Suppressor macrophage (primary cell): ENCODE measurements around the gene TRAF4.

Experiments
- DNase-seq, 4 experiments: peaks; one replicate each; pipeline ENCODE4 v3.0.0-alpha.2; 2020 to 2022
- total RNA-seq, 17 experiments: gene quantifications; one replicate each; lab custom pipeline; 2026; ENCODE audit warnings: mixed read lengths in 6 of 17, inconsistent platforms in 3 of 17; lab: John Stamatoyannopoulos, UW

TRAF4 gene, protein sequence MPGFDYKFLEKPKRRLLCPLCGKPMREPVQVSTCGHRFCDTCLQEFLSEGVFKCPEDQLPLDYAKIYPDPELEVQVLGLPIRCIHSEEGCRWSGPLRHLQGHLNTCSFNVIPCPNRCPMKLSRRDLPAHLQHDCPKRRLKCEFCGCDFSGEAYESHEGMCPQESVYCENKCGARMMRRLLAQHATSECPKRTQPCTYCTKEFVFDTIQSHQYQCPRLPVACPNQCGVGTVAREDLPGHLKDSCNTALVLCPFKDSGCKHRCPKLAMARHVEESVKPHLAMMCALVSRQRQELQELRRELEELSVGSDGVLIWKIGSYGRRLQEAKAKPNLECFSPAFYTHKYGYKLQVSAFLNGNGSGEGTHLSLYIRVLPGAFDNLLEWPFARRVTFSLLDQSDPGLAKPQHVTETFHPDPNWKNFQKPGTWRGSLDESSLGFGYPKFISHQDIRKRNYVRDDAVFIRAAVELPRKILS
- total RNA-seq = 3.7 to 17.7 (median 7.4) reads per million in 17 experiments

DNA sequence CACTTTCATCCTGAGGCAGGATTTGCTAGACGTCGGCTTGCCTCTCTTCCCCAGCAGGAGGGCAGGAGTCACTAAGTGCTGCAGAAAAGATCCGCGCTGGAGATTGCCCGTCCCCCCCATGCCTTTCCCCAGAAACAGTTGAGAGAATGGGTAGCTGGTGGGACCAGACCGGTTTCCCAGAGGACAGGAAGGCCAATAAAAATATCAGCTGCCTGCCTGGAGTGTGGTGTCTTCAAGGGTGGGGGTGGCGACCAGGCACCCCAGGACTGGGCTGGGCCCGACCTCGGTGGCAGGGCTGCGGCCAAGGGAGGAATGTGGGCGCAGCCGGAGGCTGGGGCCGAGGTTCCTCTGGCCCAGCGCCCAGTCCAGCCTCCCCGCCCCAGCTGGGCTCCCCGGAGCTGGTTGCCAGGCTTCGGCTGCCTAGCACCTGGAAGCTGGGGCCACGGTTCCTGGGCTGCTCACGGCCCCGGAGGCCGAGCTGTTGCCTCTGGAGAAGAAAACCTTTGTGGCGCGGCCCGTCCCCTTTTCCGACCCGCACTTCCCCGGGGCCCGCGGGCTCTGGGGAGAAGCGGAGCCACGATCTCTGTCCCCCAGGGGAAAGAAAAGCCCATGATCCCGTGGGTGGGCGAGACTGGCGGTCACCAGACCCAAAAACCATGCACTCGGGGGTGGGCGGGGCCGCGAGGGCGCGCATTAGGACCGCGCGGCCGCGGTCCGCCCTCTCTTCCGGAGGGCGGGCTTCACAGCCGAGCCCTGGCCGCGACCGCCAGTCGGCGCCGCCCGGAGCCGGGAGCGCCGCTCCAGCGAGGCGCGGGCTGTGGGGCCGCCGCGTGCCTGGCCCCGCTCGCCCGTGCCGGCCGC lies at the start of gene TRAF4:
Gene TRAF4, plus strand, starts transcription at position 769 of the 861 bp plus-strand sequence. CDS start 102 bp downstream, outside the sequence.
- peak; percentile 93 to 97 (median 94) for DNase-seq

DNA sequence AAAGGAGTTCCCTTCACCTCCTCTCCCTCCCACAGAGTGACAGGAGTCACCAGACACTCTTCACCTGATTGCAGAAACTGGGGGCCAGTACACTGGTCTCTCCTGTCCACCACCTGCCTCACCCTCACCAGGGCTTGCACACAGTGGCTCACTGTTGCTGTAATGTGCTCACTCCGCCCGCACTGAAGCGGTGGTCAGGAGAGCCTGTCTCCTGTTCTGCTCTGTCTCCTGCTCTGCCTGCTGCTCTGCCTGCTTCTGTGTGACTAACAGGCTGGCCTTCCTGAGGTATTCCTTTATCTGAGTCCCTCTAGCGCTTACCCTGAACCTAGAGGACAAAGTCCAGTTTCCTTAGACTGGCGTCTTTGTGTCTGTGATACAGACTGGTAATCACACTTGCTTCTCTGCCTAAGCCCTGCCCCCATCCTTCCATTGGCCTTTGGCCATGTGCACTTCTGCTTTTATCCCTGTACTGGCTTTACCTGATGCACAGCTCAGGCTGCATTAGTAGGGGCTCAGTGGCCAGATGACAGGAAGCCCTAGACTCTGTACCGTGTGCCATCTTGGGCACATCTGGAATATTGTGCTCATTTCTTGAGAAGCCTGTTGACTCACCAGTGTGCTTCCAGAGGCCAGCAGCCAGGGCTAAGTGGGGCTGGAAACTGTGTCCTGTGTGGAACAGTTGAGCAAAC lies 45.4 kb upstream of the TRAF4 start:
- DNase-seq = no peak

DNA sequence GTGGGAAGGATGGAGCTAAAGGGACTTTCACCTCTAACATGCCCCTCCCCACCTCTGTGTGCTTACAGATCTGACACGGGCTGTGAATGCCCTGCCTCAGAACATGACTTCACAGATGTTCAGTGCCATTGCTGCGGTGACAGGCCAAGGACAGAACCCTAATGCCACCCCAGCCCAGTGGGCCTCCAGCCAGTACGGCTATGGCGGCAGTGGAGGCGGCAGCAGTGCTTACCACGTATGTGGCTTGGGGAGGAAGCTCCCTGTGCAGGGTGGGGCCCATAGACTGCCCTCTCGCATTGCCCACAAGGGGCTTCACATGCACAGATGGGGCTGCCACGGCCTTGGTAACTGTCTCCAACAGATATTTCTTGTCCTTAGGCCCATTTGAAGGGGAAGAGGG lies 43.5 kb upstream of the TRAF4 start:
- no peak for DNase-seq

DNA sequence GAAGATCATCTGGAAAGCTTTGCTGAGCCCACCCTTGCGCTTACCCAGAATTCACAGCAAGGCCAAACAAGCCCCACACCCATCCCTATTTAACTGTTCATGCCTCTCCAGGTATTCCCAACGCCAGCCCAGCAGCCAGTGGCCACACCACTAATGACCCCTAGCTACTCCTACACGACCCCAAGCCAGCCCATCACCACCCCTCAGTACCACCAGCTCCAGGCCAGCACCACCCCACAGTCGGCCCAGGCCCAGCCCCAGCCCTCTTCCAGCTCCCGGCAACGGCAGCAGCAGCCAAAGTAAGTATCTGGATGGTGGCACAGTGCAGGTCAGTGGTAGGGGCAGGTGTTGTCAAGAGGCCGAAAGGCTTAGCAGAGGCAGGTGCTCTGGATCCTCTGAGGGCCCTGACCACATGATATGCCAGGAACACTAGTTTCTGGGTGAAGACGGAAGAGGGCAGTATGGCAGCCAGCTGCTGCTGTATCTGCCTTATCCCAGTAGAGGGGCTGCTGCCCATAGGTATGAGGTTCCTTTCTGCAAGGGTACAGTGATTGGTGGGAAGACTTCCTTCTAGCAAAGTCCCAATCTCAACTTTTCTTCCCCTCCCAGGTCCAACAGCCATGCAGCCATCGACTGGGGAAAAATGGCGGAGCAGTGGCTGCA lies 42.9 kb upstream of the TRAF4 start:
- no peak for DNase-seq

DNA sequence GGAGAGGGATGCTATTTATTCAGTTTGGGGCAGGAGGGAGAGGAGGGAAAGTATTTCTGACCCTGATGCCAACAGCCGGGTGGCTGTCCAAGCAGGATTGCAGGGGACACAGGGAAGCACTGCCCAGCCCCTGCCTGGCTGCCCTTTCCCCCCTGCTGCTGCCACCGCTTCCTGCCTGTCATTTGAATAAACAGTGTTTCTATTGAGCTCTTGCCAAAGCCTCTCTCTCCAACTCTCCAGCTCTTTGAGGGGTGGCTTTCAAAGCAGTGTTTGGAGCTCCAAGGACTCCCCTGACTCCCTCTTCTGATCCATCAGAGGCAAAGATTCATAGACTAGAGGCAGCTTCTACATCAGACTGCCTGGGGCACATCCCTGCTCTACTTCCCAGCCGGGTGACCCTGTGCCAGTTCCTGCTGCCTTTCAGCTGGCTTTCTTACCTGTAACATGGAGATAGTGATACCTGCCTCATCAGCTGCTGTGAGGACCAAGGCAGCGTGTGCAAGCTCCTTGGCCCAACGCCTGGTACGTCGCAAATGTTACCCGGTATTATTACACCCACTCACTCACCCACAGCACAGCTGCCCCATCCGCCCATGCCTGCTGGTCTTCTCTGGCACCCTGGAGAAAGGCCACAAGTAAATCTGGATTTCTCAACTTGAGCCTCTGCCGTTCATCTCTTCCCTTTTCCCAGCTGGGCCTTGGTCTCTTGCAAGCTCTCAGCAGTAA lies 41.6 kb upstream of the TRAF4 start:
- no peak for DNase-seq

DNA sequence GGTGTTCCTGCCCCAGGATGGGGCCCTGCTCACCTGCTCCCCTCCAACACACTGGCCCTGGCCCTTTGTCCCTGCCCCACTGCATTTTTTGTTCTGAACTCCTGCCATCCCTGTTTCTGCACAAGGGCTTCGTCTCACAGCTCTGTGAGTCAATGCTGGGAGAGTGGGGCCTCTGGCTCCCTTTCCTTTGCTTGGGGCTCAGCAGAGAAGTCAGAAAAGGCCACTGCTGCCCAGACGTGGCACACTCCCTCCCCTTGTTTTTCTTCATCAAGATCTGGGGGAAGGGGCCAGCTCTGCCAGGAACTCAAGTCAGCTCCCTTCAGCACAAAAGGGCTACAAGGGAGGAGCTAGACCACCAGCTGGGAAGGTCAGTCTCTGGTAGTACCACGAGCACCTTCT lies 41.1 kb upstream of the TRAF4 start:
- no peak for DNase-seq

DNA sequence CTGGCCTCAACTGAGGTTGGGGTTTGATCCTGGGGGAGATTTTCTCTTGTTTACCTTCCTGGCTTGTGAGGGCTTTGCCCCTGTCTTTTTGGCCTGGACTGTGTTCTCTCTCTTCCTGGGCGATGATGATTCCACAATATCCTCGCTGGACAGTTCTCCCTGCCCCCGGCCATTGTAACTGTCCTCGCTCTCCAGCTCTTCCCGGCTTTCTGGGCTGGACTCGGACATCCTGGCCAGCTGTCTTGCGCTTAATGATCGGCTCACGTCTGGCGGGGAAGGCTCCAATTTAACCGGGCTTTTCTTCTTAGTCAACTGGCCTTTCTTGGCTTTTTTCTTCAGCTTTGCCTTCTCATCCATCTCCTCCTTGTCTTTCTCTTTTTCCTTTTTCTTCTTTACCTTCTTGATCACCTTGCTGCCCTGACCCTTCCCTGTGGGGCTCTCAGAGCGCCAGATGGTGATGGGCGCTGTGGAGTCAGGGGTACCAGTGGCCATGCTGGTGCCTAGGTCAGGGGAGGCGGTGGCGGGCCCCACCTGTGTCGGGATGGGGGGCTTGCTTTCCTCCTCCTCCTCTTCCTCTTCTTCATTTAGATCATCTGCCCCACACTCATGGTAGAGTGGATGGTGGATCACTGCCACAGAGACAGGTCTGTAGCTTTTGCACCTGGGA lies 40.1 kb upstream of the TRAF4 start:
- no peak for DNase-seq

DNA sequence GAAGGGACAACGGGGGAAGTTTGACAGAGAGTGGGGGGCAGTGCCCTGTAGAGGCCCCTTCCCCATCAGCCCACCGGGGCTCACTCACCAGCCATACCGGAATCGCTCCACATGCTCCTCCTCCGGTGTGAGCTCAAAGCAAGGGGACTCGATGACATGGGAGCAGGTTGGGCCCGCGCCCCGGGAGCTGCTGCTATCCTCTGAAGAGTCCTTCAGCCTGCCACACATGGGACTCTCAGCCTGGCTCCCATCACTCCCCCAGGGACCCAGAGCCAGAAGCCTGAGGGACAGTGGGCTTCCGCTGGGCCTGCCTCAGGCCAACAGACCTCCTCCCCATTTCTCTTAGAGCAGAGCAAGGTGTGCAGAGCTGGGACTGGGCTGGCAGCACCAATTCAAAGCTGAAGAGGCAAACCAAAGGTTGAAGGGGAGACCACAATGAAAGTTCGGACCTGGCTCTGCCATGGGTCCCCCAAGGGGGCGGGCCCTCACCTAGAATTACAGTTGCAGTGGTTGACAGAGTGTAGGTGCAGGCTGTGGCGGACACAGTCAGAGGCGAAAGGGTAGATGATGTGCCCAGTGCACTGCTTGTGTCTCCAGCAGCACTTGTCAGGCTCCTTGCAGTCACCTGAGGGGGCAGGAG lies 39.5 kb upstream of the TRAF4 start:
- DNase-seq = no peak

DNA sequence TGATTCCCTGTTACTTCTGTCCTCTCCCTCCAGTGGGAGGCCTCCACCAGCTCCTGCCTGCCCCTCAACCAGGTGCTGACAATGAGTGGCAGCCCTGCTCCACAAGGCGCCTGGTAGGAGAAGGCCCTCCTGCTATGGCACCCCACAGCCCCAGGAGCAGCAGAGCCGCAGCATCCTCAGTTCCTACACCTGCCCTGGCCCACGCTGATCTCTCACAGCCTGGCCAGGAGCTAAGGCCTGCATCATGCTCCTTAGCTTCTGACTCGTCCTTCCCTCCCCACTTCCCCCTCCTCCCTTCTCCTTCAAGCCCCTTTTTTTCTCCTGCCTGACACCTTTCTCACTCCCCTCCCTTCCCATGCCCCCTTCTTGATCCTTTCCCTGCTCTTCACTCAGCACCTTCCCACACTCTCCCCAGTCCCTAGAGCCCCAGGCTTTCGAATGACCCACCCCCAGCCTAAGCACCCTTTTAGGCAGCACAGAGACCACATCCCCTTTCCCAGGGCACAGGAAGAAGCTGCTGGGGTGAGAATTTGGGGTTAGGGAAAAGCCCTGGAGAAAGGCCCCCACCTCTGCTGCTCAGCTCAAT lies 38.6 kb upstream of the TRAF4 start:
- DNase-seq = no peak

DNA sequence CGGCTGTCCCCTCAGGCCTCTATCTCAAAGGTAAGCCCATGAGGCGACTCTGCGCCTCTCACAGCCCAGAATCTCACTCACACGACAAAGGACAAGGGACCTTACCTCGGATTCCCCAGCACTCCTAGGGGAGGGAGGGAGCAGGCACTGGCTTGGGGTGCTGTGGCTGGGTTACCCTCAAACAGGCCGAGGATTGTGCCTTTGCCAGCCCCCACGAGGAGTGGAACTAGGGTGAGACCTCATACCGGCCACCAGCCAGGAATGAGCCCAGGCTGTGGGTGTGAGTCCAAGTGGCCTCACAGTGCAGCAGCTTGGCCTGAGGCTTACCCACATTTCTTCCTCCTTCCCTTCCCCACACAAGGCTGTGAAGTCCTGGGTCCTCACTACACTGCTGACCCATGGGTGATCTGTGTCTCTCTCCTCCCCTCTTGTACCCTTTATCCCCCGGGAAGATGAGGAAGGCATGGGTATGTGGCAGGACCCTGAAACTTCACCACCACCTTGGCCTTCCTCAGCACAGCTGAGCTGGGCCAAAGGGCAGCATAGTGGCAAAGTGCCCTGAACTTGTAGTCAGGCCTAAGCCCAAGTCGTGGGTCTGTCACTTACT lies 38.0 kb upstream of the TRAF4 start:
- DNase-seq = no peak

DNA sequence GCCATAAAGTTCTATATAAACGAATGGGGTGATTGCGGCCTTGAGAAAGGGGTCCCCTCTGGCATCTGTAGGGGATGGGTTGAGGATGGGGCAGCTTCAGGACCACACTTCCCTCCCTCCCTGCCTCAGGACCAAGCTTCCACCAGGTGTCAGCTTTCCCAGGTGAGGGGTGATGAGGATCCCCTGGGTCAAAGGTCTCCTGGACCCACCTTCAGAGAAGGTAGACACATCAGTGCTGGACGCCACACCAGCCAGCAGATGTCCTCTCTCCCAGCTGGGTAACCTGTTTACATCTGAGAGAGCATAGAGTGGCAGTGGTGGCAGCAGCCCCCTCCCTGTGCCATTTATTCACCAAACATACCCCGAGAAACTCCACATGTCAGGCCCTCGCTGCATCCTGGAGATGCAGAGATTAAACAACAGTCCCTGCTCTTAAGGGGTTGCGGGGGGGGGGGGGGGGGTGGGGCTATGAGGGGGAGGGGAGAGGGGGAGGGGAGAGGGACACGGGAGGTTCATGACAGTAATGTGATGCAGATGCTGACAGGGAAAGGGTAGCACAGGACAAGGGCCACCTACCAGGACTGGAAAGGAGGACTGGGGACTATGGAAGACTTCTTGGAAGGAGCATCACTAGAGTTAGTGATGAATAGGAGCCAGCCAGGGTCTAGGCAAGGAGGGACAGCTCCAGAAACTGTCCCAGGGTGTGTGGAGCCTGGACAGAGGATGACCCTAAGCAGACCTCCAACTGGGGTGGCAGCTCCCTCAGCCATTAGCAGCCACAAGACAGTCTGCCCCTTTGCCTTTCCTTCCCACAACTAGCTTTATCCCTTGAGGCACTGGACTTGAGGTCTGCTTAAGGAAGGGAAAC lies 37.1 kb upstream of the TRAF4 start:
- no peak for DNase-seq

DNA sequence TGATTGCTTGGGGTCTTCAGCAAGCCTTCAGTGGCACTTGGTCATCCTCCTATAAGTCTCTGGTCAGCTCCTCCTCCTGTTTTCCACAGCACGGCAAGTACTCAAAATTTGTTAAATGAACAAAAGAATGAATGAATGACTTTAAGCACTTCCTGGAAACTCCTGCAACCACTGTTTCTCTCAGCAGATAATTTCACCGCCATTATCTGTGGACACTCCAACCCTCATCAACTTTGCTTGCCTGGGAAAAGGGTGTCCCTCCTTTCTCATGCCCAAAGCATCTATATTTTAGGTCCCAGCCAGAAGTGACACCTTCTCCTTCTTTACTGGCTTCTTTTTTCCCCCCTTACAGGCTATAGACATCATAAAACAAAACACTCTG lies 36.5 kb upstream of the TRAF4 start:
- DNase-seq = no peak

DNA sequence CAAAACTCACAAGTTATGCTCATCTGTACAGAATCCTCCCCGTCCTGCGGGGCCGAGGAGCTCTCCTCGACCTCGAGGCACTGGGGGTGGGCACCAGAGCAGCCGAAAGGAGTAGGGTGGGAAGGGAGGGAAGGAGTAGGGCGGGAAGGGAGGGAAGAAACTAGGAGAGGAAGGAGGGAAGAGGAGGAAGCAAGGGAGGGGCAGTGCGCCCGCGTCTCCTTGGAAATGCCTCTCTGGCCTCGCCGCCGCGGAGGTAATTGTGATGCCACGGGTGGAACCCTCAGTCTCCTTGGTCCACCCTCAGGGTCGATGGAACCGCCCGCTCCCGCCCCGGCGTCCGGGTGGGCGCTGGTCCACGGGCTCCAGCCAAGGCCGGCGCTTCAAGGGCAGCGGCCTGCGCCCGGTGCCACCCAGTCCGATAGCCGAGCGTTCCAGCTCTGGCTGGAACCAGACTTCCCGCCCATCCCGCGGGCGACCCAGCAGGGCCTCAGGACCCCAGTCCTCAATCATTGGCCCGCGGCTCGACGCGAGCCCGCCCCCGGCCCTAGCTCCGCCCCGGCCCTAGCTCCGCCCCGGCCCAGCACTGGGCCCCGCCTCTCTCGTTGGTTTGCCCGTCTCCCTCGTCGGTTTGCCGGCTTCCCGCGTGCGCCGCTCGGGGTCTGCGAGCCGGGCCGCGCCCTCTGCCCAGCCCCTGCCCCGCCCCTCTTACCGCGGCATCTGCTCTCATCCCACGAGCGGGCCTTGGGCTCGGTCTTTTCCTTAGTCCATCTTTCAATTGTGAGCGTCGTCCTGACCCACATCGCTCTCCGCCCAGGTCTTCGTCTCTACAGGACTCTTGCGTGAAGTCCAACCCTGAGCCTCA lies 32.7 kb upstream of the TRAF4 start:
- peak; percentile 86 to 94 (median 92) for DNase-seq

DNA sequence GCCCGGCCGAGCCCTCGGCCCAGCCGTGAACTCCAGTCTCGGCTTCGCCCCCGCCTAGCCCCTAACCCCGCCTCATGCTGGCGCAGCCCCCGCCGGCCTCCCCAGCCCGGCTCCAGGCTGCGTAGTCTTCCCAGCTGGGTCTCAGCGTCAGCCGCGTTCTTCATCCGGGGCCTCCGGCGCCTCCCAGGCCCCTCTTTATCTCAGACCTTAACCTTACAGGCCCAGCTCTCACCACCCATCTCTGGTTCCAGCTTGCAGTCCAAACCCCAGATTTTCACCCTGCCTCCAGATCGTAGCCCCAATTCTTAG lies 32.1 kb upstream of the TRAF4 start, which contains the start of gene PROCA1:
Gene PROCA1, minus strand, starts transcription at position 166 of the 309 bp plus-strand sequence. CDS start 228 bp downstream, outside the sequence.
- DNase-seq = peak in 1 of 4 experiments; percentile 15

DNA sequence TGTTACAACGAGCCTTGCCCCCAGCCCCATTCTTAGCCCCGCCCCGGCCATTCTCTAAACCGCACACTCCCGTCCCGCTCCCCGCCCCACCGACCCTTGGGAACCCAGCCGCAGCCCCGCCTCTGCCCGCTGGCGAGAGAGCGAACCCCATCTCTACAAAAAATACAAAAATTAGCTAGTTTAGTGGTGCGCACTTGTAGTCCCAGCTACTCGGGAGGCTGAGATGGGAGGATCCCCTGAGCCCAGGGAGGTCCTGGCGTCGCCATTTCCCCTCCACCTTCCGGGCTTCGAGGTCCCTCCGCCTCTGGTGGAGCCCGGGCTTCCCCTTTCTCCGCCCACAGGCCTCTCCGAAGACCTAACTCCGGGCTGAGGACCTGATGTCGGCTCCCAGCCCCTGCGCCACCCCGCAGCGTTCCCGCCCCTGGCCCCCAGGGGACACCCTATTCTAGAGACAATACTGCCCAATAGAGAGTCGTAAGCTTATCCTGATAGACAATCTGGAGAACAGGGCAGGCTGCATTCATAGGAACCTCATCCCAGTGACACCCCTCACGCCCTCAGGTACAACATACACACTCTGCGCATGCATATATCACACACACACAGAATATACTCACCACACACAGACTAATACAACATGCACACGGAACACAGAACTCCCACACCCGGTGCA lies 31.6 kb upstream of the TRAF4 start:
- peak; percentile 77 to 91 (median 88) for DNase-seq

DNA sequence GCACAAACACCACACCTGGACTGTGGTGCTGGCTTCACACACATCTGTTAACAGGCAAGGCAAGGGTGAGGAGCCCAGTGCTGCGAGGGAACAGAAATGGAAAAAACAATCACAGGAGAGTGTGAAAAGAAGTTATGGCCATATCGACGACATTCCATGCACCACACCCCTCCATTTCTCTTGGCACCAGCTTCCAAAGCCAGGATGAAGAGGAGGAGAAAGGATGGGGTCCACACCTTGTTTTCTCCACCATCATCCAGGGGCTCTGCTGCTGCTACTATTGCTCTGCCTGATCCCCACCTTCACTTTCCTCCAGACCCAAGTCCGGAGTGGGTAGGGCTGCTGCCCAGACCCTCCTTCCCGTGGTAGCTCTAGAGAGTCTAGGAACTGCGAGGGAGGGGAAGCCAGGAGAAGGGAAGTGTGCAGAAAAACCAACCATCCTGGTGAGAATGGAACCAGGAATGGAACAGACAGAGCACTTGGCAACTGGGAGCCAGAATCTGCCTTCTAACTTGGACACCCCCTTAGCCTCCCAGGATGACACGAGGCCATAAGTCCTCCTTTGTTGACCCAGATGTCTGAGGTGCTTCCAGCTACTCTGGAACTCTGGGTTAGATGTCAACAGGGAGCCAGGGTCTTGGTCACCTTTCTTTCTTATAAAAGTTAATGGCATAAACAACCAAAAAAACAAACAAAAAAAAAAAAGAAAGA lies 31.0 kb upstream of the TRAF4 start:
- no peak for DNase-seq
